ENCODE measurements around the gene RFNG.

GRCh38 chr17:82004517-82005455 is 46.8 kb downstream of the RFNG start:
- no peak for TF ChIP-seq CTCF (IDR thresholded peaks at IDR 0.05)
- TF ChIP-seq EZH2 (IDR thresholded peaks at IDR 0.05; ENCODE audit: borderline replicate concordance, insufficient read depth, low read depth, low read length, poor library complexity, severe bottlenecking) = no peak
